Stimulated activated CD4-positive, alpha-beta T cell treated with anti-CD3 and anti-CD28 coated beads, Interleukin-12 subunit alpha, Interleukin-12 subunit beta, amount 100 ng/mL, for 24 hours (primary cell): ENCODE results near the gene ELOA2.
"Not testable (repeated sequence)": the region's sequence is repeated elsewhere in the genome, so short reads cannot be mapped to it uniquely, and the experiment has no call there.

Source experiments
- DNase-seq, 2 experiments: peaks; one replicate each; pipeline ENCODE4 v3.0.0-alpha.2; 2020; ENCODE audit warnings: low read depth in 2 of 2

ELOA2 gene, protein sequence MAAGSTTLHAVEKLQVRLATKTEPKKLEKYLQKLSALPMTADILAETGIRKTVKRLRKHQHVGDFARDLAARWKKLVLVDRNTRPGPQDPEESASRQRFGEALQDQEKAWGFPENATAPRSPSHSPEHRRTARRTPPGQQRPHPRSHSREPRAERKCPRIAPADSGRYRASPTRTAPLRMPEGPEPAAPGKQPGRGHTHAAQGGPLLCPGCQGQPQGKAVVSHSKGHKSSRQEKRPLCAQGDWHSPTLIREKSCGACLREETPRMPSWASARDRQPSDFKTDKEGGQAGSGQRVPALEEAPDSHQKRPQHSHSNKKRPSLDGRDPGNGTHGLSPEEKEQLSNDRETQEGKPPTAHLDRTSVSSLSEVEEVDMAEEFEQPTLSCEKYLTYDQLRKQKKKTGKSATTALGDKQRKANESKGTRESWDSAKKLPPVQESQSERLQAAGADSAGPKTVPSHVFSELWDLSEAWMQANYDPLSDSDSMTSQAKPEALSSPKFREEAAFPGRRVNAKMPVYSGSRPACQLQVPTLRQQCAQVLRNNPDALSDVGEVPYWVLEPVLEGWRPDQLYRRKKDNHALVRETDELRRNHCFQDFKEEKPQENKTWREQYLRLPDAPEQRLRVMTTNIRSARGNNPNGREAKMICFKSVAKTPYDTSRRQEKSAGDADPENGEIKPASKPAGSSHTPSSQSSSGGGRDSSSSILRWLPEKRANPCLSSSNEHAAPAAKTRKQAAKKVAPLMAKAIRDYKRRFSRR

DNA sequence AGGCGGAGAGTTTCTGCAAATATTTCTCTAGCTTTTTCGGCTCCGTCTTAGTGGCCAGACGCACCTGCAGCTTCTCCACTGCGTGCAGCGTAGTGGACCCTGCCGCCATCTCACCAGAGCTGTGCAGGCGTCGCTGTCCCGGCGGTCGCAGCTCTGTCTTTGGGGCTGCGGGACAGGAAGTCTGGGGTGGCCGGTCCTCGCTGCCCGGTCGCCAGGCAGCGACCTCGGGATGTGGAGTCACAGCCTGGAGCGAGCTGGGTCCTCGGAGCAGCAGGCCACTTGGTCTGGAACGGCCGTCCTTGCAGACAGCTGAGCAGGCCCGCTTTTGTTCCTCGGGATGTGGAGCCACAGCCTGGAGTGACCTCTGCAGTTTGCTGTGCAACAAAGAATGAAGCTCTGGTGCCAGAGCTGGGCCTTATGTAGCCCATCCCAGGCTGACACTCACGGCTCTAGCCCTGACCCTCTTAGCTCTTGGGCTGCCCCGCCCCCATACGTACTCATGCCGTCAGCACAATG is at the start of gene ELOA2:
Gene ELOA2 (minus strand): TSS at position 466 of the 516 bp plus-strand sequence. CDS start 357 bp downstream, at position 109.
- DNase-seq, result no peak

DNA sequence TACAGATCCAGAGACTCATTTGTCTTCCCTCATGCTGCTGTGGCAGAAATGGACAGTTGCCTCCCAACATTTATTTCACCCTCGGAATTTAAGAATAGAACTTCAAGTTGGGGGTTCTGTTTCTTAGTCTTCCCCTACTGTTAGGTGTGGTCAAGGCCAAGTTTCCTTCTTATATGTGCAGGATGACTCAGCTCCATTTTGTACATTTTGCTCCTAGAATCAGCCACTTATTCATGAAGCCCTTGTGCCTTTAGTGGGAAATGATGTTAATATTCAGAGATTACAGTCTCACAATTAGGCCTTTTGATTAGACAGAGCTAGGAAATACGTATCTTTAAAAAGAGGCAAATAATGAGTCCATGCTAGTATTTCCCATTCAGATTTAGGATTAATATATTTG is 46.2 kb upstream of the ELOA2 start:
- no peak for DNase-seq

DNA sequence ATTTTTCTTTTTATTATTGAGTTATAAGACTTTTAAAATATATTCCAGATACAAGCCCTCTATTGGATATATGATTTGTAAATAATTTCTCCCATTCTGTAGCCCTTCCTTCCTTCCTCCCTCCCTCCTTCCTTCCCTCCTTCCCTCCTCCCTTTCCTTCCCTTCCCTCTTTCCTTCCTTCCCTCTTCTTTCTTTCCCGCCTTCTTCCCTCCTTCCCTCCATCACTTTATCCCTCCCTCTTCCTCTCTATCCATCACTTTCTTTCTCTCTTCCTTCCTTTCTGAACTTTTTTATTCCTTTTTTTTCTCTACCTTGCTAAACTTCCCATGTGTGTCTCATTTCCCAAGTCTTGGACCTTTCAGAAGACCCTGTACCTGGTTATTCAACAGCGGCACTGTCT is 45.5 kb upstream of the ELOA2 start:
- DNase-seq, result no peak

DNA sequence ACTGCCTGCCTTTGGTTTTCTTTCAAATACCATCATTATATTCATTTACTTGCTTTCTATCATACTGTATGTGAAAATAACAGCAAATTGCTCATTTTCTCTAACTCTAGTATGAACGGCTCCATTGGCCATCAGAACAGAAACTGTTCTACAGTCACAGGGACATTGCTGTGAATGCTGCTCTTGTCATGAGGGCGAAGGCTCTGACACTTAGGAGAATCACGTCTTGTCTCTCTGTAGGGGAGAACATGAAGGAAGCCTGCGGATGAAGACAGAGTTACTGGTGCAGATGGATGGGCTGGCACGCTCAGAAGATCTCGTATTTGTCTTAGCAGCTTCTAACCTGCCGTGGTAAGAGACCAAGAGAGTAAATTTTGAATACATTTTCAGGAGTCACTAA is 41.7 kb upstream of the ELOA2 start:
- DNase-seq, result no peak

DNA sequence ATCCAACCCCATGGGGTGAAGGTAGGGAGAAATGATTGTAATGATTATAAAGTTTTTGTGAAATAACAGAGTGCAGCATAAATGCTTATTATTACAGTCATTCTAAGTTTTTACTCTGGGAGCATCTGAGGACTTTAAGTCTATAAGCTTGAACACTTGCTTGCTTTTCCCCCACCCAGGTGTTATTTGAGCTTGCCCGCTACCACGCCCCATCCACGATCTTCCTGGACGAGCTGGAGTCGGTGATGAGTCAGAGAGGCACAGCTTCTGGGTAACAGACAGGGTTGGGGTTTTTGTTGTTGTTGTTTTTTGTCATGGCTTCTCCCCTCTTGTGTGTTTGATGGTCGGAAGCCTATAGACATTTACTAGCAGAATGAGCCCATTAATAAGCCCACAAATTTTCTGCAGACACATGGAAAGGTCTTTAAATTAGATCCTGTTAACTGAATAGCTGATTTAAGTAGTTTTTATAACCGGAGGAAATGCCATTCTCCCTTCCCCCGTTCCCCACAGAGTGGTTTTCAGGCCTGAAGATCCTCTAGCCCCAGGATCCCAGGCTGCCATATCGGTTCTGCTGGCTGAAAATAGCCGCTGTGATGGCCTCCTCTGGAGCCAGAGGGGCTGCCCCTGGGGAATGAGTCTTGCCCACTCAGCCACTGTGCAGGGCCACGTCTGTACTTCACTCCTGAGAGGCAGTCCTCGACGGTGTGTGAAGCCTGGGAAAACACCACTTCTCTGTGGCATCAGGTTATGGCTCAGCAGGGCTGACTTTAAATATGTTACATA is 39.9 kb upstream of the ELOA2 start:
- DNase-seq, result no peak

DNA sequence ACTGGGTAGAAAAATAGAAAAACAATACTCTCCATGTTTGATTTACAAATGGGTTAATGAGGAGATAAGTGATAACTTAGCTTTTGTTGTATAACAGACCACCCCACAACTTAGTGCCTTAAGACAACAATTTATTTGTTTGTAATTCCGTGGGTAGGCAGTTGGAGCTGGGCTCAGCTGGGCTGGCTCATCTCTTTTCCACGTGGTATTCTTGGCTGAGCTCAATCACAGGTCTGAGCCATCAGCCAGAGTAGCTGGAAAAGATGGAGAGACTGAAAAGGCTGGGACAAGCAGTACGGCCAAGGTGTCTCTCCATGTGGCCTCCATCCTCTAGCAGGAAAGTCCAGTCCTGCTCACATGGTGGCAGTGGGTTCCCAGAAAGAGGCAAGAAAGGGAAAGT is 32.2 kb upstream of the ELOA2 start:
- DNase-seq, result no peak

DNA sequence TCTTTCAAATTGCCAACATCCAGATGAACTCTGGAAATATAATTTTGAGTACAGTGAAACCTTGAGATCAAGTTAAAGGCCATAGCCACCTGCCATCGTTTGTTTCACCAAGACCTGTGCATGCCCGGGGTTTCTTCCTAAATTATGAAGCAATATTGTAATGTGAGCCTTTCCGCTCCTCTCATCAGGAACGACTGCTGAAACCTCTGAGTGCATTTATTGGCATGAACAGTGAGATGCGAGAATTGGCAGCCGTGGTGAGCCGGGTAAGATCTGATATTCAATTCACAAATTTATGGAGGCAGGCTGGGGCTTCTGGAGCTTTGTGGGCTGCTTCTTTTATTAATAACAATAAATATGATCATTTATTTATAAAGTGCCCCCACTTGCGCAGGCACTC is 27.7 kb upstream of the ELOA2 start:
- no peak for DNase-seq

DNA sequence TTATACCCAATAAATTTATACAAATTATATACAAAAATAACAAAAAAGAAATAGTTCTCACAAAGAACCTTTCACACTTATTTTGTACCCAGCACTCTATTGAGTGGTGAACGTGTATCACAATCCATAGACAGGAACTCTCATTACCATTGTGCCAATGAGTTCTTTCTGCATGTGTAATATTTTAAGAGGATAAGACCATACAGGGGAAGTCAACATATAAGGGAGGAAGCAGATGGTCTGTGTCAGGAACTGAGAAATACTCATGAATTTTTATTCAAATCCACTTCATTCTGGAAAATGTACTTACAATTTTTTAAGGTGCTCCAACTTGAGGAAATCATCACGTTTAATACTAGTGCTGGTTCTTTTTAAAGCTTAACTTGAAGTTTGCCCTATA is 27.1 kb upstream of the ELOA2 start:
- no peak for DNase-seq

DNA sequence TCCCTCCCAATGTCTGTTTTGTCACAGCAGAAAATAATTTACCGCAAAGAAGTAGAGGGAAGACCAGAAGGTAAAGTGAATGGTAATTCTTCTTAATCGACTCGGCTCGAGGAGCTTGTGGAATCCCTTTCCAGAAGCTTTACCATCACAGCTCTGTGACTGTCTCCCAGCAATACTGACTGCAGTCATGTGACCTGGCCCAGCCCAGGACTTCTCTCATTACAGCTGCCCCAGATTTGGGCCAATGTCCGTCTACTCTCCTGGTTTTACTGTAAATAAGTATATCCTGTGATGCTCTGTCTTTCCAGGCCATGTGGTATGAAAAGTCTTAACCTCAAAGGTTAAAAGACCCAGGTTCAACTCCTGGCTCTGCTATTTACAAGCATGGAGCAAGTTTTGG is 18.9 kb upstream of the ELOA2 start:
- no peak for DNase-seq

DNA sequence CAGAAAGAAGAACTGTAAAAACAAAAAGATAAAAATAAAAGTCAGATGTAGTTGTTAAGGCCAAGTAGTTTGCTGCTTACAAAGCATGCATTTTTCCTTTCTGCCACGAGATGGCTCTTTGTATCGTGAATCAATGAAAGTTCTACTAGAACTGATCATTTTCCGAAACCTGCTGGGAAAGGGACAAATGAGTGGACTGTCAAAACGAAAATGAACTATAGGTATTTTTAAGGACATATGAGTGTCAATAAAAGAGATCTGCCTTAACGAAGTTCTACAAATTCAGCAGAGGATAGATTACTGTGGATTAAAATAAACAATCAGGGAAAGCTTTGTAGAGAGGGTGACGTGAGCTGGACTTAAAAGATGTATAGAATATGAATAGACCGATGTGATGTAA is 15.0 kb upstream of the ELOA2 start:
- no peak for DNase-seq

DNA sequence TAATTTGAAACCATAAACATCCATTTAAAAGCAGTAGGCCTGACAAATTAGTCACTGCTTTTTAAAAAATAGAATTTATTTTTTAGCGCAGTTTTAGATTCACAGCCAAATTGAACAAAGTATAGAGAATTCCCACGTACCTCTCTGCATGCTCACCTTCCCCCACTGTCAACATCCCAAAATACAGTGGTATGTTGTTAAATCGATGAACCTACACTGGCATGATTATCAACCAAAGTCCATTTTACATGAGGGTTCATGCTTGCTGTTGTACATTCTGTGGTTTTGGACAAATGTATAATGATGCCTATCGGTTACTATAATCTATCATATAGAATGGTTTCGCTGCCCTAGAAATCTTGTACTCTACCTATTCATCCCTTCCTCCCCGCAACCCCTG is 5.6 kb upstream of the ELOA2 start:
- no peak for DNase-seq

DNA sequence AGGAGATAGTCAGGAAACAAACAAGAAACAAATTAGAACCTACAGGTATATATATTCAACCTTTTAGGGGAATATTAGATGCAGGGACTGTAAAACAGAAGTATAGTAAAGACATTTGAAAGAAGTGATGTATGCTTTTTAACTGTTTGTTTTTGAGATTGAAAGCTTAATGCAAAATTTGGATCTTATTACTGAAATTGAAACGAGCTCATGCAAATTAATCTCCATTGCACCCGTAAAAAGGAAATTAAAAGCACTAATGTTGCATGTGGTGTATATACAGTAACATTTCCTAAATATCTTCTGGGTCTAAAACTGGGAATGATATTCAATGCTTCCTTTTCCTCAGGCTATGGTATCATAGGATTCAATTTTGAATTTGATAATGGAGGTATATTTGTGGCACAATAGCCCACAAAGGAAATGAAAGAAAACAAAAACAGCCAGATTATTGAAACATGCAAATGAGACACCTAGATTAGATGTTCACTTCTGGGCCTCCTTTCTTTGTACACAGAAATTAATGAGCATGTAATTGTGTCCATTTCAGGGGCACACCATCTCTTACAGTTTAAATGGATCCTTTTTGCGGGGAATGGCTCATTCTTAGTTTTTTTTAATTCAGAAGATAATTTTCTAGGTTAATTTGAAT is 1.6 kb upstream of the ELOA2 start:
- DNase-seq, result no peak

DNA sequence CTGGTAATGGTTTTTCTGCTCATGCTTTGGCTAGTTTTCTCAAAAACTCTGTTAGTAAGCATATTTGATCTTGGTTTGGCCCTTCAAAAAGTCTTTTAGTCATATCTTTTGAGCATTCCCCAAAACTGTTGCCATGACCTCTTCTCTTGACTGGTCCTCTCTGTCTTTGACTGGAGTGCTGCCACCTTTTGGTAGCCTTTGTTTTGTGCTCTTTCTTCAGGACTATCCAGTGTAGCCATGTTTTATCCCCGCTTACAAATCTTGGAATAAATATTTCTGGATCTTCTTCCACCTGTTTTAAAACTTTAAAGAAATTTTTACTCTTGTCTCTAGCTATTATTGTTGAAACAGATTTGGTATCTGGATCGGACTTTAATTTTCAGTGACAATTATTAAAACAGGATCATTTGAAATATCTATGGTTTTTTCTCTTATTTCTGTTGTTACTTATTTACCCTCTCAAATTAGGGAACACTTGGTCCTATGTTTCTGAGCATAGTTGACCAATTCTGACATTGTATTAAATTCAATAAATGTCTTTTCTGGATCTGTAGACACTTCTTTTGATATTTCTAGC is 965 bp upstream of the ELOA2 start:
- DNase-seq, result no peak

DNA sequence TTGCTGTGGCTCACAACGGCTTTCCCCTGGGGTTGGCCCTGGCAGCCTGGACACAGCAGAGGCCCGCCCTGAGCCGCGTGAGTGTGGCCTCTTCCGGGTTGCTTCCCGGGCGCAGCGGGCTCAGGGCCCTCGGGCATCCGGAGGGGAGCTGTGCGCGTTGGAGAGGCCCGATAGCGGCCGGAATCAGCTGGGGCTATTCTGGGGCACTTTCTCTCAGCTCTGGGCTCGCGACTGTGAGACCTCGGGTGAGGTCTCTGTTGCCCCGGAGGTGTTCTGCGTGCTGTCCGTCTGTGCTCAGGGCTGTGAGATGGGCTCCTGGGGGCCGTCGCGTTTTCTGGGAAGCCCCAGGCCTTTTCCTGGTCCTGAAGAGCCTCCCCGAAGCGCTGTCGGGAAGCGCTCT is 830 bp downstream of the ELOA2 start:
- DNase-seq, result not testable (repeated sequence)

DNA sequence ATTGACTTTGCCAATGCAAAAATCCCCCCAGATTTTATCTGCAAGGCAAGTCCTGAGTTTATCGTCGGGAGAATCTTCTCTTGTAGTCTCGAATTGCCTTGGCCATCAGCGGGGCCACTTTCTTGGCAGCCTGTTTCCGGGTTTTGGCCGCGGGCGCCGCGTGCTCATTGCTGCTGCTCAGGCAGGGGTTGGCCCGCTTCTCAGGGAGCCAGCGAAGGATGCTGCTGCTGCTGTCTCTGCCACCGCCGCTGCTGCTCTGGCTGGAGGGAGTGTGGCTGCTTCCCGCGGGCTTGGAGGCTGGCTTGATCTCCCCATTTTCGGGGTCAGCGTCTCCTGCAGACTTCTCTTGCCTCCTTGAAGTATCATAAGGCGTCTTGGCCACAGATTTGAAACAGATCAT is 2.5 kb downstream of the ELOA2 start:
- no peak for DNase-seq

DNA sequence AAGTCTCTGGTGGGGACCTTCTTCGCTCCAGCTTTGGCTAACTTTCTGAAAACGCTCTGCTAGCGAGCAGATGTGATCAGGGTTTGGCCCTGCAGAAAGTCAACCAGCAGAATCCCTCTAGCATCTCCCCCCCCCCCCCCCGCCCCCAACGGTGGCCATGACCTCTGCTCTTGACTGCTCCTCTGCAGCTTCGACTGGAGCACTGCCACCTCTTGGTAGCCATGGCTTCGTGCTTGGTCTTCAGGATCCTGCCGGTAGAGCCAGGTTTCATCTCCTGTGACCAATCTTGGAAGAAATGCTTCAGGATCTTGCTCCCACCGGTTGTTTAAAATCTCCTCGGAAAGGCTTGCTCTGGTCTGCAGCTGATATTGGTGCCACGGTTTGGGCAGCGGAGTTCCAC is 4.5 kb downstream of the ELOA2 start:
- not testable (repeated sequence) for DNase-seq

DNA sequence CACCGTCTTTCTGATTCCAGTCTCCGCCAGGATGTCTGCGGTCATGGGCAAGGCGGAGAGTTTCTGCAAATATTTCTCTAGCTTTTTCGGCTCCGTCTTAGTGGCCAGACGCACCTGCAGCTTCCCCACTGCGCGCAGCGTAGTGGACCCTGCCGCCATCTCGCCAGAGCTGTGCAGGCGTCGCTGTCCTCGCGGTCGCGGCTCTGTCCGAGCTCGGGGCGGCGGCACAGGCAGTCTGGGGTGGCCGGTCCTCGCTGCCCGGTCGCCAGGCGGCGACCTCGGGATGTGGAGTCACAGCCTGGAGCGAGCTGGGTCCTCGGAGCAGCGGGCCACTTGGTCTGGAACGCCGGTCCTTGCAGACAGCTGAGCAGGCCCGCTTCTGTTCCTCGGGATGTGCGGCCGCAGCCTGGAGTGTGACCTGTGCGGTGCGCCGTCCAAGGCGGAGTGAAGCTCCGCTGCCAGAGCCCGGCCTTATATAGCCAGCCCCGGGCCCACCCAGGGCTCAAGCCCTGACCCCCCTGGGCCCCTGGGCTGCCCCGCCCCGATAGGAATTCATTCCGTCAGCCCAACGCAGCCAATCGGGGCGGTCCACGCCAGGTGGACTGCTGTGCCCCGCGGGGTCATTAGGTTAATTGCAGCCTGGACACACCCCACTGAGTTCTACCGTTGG is 5.6 kb downstream of the ELOA2 start:
- DNase-seq, result not testable (repeated sequence)

DNA sequence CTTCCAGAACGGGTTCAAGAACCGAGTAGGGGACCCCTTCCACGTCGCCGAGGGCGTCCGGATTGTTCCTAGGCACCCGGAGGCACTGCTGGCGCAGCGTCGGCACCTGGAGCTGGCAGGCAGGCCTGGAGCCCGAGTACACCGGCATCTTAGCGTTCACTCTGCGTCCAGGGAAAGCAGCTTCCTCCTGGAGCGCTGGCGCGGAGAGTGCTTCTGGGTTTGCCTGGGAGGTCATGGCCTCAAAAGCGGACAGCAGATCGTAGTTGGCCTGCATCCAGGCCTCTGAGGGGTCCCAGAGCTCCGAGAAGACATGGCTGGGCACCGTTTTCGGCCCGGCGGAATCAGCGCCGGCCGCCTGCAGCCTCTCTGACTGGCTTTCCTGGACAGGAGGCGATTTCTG is 6.7 kb downstream of the ELOA2 start:
- not testable (repeated sequence) for DNase-seq

DNA sequence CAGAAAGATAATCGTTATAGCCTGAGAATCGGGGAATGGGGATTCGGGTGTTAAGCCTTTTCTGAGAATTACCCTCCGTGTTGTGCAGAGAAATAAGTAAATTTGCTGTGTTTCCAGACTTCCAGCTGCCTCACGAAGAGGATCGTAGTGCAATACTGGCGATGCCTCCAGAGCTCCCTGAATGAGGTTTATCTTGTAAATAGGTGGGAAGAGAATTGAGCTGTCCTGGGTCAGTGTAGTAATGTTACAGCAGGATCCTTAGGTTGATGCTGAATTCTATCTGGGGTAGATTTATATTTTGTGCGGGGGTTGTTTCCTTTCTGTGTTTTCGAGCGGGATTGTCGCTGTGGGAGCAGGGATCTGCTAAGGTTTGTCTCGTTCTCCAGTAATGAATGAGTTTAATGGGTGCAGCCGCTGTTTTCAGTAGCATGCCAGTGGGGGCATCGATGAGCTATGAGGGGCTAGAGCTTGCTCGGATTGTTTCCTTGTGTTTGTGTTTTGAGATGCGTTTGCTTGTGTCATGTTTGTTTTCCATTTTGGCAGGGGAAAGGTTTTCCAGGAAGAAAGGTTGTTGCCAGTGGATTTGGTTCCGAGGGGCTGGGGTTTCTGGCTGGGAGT is 9.8 kb downstream of the ELOA2 start:
- DNase-seq, result not testable (repeated sequence)

DNA sequence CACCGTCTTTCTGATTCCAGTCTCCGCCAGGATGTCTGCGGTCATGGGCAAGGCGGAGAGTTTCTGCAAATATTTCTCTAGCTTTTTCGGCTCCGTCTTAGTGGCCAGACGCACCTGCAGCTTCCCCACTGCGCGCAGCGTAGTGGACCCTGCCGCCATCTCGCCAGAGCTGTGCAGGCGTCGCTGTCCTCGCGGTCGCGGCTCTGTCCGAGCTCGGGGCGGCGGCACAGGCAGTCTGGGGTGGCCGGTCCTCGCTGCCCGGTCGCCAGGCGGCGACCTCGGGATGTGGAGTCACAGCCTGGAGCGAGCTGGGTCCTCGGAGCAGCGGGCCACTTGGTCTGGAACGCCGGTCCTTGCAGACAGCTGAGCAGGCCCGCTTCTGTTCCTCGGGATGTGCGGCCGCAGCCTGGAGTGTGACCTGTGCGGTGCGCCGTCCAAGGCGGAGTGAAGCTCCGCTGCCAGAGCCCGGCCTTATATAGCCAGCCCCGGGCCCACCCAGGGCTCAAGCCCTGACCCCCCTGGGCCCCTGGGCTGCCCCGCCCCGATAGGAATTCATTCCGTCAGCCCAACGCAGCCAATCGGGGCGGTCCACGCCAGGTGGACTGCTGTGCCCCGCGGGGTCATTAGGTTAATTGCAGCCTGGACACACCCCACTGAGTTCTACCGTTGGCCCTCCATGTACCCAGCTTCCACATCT is 11.5 kb downstream of the ELOA2 start:
- DNase-seq, result not testable (repeated sequence)
